PC-9 (cell line): ENCODE results near the gene CAPZA1.

Source experiments
- CTCF ChIP-seq: fragments of 200-600 bp; sonication (generic); conservative IDR thresholded peaks from 2 replicates; pipeline ENCODE4 v1.6.1; 2017; ENCODE audit warnings: mixed run types, antibody characterized with exemption, mild to moderate bottlenecking, moderate library complexity
- EZH2 ChIP-seq: fragments of 200-600 bp; sonication (generic); IDR thresholded peaks from 2 replicates; pipeline ENCODE4 v1.8.0; 2017; ENCODE audit warnings: antibody characterized with exemption, low read depth

GRCh38 chr1:112677501-112677900, 57.9 kb downstream of the CAPZA1 start:
- no peak for TF ChIP-seq CTCF
- TF ChIP-seq EZH2, result no peak
